AG09319 (cell line): Measurements from ENCODE around the gene PPM1A.

Source experiments
- DNase-seq: peaks from one replicate; pipeline ENCODE4 v3.0.0-alpha.2; 2010; ENCODE audit warnings: low read depth; ENCODE audit errors: extremely low read depth
- TF ChIP-seq, protein P1 (sequence below): IDR thresholded peaks from 2 replicates; pipeline ENCODE4 v1.5.1; 2011; ENCODE audit warnings: low read depth, mild to moderate bottlenecking, inconsistent platforms, low read length, moderate library complexity

The PPM1A gene

DNA sequence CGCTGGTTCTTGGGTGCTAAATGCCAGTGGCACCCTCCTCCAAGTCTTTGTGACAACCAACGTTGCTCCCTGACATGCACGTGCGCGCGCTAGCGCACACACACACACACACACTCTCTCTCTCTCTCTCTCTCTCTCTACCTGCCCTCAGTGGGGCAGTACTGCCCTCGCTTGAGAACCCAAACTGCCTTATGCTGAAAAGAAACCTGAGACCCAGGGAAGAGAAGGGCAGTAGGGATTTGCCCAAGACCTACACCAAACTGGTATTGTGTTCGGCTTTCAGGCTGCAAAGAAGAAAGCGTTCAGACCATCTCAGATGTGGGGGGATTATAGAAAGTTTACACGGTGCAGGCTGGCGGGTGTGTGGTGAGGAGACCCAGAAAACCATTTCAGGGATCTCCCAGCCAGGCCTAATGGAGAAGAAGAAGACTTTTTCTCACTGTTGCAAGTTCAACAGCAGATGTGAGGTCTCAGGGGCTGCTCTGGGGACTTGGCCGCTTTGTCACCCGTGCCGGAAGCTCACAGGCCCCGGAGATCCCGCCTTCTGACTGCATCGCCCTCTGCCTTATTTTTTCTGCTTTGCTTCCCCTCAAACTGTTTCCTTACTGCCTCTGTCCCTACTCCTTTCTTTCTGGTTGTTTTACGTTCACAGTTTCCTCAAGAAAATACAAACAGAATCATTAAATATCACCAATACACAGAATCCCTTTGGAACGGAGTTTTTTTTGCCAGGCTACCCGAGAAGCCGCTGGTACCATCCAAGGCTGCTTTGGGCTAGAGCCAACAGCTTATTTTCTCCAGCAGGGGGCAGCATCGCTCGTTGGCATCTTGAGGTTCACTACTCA is 82.4 kb downstream of the PPM1A start:
- no peak for DNase-seq

DNA sequence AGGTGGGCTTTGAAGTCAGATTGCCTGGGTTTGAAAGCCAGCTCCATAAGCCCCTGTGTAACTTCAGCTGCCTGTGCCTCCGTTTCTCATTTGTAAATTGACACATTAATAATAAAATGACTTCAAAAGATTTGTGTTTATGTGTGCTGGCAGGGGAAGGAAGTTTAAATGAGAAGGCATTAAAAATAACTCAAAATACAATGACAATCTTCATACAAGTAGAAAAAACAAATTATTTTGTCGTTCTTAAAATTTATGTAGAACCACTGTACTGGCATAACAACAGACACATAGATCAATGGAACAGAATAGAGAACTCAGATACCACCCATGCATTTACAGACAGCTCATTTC is 83.0 kb downstream of the PPM1A start:
- no peak for DNase-seq
- TF ChIP-seq, protein P1, sequence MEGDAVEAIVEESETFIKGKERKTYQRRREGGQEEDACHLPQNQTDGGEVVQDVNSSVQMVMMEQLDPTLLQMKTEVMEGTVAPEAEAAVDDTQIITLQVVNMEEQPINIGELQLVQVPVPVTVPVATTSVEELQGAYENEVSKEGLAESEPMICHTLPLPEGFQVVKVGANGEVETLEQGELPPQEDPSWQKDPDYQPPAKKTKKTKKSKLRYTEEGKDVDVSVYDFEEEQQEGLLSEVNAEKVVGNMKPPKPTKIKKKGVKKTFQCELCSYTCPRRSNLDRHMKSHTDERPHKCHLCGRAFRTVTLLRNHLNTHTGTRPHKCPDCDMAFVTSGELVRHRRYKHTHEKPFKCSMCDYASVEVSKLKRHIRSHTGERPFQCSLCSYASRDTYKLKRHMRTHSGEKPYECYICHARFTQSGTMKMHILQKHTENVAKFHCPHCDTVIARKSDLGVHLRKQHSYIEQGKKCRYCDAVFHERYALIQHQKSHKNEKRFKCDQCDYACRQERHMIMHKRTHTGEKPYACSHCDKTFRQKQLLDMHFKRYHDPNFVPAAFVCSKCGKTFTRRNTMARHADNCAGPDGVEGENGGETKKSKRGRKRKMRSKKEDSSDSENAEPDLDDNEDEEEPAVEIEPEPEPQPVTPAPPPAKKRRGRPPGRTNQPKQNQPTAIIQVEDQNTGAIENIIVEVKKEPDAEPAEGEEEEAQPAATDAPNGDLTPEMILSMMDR, result no peak

More for the DNA sequence above, 82.4 kb downstream of the PPM1A start:
- TF ChIP-seq, protein P1, result peak; percentile 49

DNA sequence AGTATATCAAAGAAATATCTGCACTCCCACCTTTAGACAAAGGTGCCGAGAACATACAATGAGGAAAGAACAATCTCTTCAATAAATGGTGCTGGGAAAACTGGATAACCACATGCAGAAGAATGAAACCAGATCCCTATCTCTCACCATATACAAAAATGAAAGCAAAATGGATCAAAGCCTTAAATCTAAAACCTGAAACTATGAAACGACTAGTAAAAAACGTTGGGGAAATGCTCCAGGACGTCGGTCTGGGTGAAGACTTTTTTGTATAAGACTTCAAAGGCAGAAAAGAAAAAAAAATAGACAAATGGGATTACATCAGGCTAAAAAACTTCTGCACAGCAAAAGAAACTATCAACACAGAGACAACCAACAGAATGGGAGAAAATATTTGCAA is 83.8 kb downstream of the PPM1A start:
- DNase-seq, result no peak
- TF ChIP-seq, protein P1, result no peak

DNA sequence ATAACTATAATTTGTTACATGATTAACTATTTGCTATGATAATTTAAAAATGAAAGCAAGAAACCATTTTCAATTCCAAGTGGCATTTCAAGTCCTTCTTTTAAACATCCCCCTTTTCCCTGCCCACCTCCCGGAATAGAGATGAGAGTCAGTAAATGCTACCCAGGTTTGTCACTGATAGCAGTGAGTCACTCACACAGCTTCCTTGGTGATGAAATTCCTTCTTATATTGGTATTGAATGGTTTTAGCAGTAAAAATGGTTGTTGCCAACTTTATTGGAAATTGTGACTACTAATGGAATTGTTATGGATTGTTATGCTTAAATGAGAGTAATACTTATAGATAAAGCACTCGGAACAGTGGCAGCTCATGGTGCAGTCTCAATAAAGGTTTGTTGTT is 90.5 kb downstream of the PPM1A start:
- no peak for DNase-seq
- TF ChIP-seq, protein P1, result no peak

DNA sequence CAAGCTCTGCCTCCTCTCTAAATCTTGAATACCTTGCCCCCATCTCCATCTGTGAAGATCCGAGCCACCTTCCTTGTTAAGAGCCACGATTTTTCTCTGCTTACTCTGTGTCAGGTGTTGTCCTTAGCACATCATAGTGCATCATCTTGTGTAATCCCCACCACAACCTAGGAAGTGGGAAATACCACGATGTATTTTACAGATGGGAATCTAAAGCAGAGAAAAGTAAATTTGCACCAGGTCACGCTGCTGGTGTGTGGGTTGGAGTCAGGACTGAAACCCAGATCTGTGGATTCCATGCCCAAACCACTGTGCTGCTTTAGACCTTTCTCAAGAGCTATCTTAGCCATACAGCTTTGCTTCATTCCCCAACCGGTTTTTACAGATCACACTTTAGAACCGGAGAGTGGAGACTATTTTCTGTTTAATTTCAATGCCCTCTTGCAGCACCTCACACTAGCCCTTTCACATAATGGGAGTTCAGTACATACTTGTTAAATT is 94.6 kb downstream of the PPM1A start:
- TF ChIP-seq, protein P1, result no peak
- no peak for DNase-seq

DNA sequence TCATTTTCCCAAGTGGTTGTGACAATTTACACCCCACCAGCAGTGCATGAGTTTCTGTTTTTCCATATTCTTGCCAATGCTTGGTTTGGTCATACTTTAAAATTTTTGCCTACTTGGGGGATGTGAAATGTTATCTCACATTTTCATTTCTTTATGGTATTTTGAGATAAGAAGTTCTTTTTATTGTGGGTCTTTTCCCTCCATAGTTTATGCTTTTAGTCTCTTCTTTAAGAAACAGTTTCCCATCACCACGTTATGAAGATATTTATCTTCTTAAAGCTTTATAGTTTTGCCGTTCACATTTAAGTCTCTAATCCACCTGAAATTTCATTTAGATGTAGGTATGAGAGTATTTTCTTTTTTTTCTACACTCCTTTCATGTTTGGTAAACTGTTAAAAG is 95.7 kb downstream of the PPM1A start:
- TF ChIP-seq, protein P1, result no peak
- no peak for DNase-seq

DNA sequence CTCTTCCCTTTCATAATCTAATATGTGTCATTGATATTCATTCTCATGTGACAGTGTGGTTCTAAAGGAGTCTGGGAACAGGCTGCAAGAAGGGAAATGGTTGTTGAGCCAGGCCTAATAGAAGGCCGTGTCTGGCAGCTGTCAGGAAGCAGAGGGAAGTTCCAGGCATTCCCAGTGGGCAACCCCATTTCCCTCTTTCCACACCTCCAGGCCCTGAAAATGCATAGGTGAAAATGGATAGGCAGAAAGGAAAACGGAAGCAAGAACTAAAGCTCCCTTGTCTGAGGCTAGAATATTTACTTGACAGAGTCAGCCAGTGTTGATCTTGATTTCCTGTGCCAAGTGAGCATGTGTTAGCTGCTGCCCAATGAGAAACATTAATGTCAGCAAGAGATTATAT is 97.7 kb downstream of the PPM1A start:
- DNase-seq, result no peak

More for the DNA sequence above, 97.7 kb downstream of the PPM1A start:
- TF ChIP-seq, protein P1, result no peak
